Measurements from ENCODE around the gene HDAC10. TPM values are rescaled to one million over a fixed set of nuclear protein-coding genes. Genes with fewer than 3 reads are reported as not detected.

Gene HDAC10
- total RNA-seq, 4 donors from 2014 or later = 10.2 to 19.5 (median 17.4) TPM

DNA sequence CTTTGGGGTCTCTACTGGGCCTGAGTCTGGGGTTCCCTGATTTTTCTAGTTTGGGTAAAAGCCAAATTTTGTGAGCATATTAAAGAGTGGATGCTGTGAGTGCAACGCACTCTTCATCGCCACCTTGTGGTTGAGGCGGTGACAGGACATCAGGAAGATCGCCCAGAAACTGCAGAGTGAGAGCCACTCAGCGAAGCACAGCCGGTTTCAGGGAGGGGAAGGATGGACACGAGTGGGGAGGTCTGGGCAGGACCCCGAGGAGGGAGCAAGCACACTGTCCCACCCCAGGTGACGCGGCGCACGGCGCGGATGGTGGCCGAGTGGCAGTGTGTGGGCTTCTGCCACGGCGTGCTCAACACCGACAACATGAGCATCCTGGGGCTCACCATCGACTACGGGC lies 41.2 kb downstream of the HDAC10 start:
- Histone ChIP-seq H3K36me3 (peaks cover 19 to 90% (median 84%) of the 10 kb centered on the region in 4 donors), H3K4me3 (no peak overlapping the region), H3K27ac (replicated peaks in 1 of 4) (no peak overlapping the region), H3K27me3 (no peaks in the 10 kb centered on the region), H3K9me3 (no peaks in the 10 kb centered on the region), H3K4me1 (peaks cover 17 to 53% (median 37%) of the 10 kb centered on the region in 4 donors)
- 55% methylated on average over 18 of the region's 20 CpGs for WGBS
- DNase-seq (ENCODE audit: extremely low spot score) = no peak
- intact Hi-C loops (cut with DNase I) = loop anchor here (2.0 kb wide), 1 partner anchor 61 kb away; no protein-coding TSS in a partner anchor
- TF ChIP-seq, protein P1, sequence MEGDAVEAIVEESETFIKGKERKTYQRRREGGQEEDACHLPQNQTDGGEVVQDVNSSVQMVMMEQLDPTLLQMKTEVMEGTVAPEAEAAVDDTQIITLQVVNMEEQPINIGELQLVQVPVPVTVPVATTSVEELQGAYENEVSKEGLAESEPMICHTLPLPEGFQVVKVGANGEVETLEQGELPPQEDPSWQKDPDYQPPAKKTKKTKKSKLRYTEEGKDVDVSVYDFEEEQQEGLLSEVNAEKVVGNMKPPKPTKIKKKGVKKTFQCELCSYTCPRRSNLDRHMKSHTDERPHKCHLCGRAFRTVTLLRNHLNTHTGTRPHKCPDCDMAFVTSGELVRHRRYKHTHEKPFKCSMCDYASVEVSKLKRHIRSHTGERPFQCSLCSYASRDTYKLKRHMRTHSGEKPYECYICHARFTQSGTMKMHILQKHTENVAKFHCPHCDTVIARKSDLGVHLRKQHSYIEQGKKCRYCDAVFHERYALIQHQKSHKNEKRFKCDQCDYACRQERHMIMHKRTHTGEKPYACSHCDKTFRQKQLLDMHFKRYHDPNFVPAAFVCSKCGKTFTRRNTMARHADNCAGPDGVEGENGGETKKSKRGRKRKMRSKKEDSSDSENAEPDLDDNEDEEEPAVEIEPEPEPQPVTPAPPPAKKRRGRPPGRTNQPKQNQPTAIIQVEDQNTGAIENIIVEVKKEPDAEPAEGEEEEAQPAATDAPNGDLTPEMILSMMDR (IDR thresholded peaks at IDR 0.05) = peak; percentile 77 to 89 (median 77)
- TF ChIP-seq POLR2A (IDR thresholded peaks at IDR 0.05; ENCODE audit: low read depth) = no peak

DNA sequence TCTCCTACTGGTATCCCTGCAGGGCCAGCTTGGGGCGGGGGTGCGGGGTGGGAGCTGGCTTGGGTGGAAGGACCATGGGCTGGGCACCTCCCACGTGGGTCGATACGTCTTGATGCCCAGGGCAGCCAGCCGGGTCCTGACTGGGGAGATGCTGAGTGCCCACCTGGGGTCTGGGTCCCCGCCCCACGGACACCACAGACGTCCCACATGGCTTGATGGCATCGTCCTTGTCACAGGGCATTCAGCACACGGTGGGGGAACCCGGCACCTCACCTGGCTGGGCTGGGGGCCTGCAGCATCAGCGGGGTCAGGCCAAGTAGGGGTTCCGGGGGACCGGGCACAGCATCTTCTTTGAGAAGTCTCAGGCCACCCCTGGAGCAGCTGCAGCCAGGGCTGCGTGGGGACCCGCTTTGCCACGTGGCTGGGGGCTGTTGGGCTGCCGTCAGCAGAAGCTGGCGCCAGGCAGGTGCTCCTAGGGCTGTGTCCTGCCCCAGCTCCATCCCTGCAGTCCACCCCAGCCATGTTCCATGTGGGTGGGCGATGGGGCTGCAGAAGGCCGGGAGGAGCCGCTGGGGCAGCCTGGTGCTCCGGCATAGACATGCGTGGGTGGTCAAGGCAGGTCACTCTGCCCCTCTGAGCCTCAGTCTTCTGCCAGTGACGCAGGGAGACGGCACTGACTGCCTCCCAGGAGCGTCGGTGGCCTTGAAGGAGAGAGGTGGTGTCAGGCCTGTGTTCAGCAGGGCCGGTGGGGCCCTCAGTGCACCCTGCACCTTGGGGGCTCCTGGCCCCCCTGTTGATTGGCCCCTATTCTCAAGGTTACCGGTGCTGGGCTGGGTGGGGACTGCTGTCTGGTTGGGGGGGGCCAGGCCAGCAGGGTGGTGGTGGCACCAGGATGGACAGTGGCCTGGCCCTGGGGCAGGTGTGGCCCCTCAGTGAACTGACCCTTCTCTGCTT lies 41.8 kb downstream of the HDAC10 start:
- DNase-seq (ENCODE audit: extremely low spot score) = no peak
- intact Hi-C loops (cut with DNase I) = loop anchor here (2.0 kb wide), 1 partner anchor 60 kb away; no protein-coding TSS in a partner anchor
- H3K4me3 ChIP-seq = no peak overlapping the region
- WGBS = 79% methylated on average over 21 of the region's 31 CpGs
- H3K27me3 ChIP-seq = no peaks in the 10 kb centered on the region
- H3K27ac ChIP-seq (replicated peaks in 1 of 4) = no peak overlapping the region
- TF ChIP-seq EP300 (IDR thresholded peaks at IDR 0.05) (no peak), POLR2A (IDR thresholded peaks at IDR 0.05; ENCODE audit: low read depth) (no peak), POLR2AphosphoS5 (IDR thresholded peaks at IDR 0.05) (no peak)
- TF ChIP-seq, protein P1 (IDR thresholded peaks at IDR 0.05) = no peak
- H3K4me1 ChIP-seq = peaks cover 17 to 56% (median 37%) of the 10 kb centered on the region in 4 donors
- H3K36me3 ChIP-seq = peaks cover 19 to 83% (median 77%) of the 10 kb centered on the region in 4 donors
- no peaks in the 10 kb centered on the region for H3K9me3 ChIP-seq

DNA sequence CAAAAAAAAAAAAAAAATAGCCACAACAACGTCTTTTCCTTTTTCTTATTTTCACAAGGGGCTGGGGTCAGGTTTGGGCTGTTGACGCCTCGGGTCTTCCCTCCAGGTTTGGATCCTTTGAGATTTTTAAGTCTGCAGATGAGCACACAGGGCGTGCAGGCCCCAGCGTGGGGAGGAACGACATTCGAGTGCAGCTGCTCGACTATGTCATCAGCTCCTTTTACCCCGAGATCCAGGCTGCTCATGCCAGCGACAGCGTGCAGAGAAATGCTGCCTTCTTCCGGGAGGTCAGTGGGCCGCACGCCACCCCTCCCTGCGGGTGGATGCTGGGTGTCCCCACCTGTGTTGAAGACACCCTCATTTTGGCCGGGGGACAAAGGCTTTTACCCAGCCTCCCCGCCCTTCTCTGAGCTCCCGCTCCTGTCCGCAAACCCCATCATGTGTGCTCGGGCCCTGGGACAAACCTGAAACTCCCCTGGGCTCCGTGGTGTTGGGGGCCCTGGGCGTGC lies 42.6 kb downstream of the HDAC10 start:
- DNase-seq (ENCODE audit: extremely low spot score) = no peak
- Histone ChIP-seq H3K36me3 (peaks cover 19 to 76% (median 74%) of the 10 kb centered on the region in 4 donors), H3K4me1 (peaks cover 17 to 50% (median 35%) of the 10 kb centered on the region in 4 donors)

DNA sequence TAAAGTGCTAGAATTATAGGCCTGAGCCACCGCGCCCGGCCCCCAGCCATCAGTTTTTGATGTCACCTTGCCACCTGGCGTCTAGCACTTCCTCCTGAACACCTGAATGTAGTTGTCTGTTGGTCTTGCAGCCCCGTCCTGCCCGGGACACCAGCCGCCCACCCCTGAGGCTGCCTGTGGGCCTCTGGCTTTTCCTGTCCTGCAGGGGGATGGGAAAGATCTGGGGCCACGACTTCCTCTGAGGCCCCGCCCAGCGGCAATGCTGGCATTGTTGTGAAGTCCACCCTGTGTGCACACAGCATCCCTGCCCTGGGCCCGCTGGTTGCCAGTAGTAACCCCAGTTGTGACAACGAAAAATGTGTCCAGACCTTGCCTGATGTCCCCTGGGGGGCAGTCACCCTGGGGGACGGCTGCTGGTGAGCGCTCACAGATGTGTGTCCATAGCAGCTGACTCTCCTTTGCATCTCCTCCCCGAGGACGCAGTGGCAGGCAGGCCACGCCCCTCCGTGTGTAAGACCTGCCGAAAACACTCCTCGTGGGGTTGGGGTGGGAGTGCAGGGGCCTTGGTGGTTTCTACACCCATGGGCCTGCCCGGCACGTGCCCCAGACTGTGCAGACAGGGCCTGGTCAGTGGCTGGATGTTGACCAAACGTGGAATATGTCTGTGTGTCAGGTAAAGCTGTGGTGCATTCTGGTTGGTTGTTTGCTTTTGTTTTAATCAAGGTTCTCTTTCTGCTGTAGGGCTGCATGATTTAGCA lies 43.5 kb downstream of the HDAC10 start:
- Histone ChIP-seq H3K27me3 (no peaks in the 10 kb centered on the region), H3K4me1 (peaks cover 19 to 52% (median 40%) of the 10 kb centered on the region in 4 donors), H3K36me3 (peaks cover 18 to 73% (median 68%) of the 10 kb centered on the region in 4 donors), H3K9me3 (no peaks in the 10 kb centered on the region), H3K4me3 (no peak overlapping the region), H3K27ac (replicated peaks in 1 of 4) (no peak overlapping the region)
- TF ChIP-seq EP300 (IDR thresholded peaks at IDR 0.05) (no peak), POLR2AphosphoS5 (IDR thresholded peaks at IDR 0.05) (no peak)
- TF ChIP-seq, protein P1 (IDR thresholded peaks at IDR 0.05) = no peak
- WGBS = 74% methylated on average over 11 of the region's 23 CpGs
- intact Hi-C loops (cut with DNase I) = loop anchor here (2.0 kb wide), 1 partner anchor 59 kb away; no protein-coding TSS in a partner anchor
- no peak for DNase-seq (ENCODE audit: extremely low spot score)

More for the DNA sequence above, 42.6 kb downstream of the HDAC10 start:
- no peak overlapping the region for H3K4me3 ChIP-seq
- intact Hi-C loops (cut with DNase I) = loop anchor here (2.0 kb wide), 1 partner anchor 60 kb away; no protein-coding TSS in a partner anchor
- no peaks in the 10 kb centered on the region for H3K27me3 ChIP-seq
- no peaks in the 10 kb centered on the region for H3K9me3 ChIP-seq
- no peak for TF ChIP-seq EP300 (IDR thresholded peaks at IDR 0.05)
- TF ChIP-seq POLR2AphosphoS5 (IDR thresholded peaks at IDR 0.05) = no peak
- TF ChIP-seq, protein P1 (IDR thresholded peaks at IDR 0.05) = no peak
- no peak for TF ChIP-seq POLR2A (IDR thresholded peaks at IDR 0.05; ENCODE audit: low read depth)
- 85% methylated on average over 22 of the region's 22 CpGs for WGBS
- no peak overlapping the region for H3K27ac ChIP-seq (replicated peaks in 1 of 4)
